RPMI7951 (cell line): Measurements from ENCODE around the gene PLXNA4. TPM values are rescaled to one million over a fixed set of nuclear protein-coding genes. Genes with fewer than 3 reads are reported as not detected.

Experiments
- DNase-seq: peaks from one replicate; pipeline ENCODE4 v3.0.0-alpha.2; 2012; ENCODE audit warnings: low read depth
- total RNA-seq: library from RNA; depleted of rRNA; stranded (reverse); fragments of >200 nt; shearing (Covaris generic); gene quantifications from 2 replicates; pipeline ENCODE4 v1.2.3, GENCODE V29; 2014

PLXNA4 gene
- total RNA-seq, 1 experiment from 2014 or later, result 1.4 TPM

DNA sequence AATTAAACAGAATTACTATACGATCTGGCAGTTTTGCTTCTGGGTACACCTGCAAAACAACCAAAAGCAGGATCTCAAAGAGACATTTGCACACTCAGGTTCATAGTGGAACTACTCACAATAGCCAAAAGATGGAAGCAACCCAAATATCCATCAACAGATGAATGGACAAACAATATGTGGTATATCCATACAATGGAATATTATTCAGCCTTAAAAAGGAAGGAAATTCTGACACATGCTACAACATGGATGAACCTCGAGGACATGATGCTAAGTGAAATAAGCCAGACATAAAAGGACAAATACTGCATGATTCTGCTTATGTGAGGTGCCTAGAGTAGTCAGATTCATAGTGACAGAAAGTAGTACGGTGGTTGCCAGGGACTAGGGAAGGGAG lies 330.7 kb downstream of the PLXNA4 start:
- DNase-seq, result no peak

DNA sequence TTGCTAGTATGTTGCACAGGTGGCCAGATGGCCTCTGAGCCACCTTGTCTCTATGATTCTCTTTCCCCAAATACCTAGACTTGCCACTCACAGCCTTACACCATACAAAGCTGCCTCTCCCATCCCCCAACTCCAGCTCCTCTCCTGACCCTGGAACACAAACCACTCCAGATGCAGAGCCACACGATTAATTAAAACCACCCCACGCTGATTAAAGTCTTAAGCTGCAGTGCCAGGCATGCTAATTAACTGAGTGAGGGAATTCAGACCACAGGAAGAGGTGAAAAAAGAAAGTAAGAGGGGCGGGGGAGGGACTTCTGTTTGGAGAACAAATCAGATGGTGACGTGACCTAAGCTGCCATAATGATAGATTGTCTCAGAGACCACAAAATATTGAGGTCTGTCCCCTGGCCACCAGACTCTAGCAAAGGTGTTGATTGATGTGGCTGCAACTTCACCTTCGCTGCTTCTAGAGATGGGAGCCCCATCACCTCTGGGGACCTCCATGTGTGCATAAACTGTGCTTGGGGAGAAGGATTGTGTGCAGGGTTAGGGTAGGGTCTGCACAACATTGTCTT lies 331.3 kb downstream of the PLXNA4 start:
- peak; percentile 9 for DNase-seq

DNA sequence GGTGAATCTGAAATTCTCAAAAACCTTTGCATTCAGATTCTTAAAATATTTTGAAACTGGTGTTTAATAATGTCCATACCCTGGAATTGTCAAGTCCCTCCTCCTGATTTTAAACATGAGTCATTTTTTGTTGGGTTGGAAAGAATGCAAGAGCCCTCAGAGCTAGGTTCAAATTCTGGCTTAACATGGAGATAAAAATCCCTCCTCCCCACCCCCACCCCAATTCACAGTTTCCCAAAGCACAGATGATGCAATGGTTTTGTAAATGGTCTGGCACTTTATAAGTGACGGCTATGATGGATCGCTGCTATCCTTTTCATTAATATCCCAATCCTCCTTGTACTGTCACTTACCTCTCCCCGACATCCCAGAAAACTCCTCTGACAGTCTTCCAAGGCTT lies 332.8 kb downstream of the PLXNA4 start:
- peak; percentile 18 for DNase-seq

DNA sequence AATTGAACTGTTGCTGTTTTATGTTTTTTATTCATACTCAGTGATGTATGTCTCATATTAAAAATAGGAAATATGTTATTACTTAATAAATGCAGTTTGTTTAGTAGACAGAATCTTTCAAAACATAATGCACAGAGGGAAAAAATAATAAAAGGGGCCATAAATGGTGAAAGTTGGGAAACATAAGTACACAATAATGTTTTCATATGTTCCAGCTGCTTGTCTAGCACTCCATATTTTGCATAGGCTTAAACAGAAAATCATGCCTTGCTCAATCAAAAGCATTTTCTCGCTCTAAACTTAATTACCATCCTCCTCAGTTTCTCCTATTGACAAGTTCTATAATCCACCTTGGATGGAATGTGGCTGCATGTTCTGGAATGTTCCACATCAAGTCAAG lies 333.2 kb downstream of the PLXNA4 start:
- DNase-seq, result no peak

DNA sequence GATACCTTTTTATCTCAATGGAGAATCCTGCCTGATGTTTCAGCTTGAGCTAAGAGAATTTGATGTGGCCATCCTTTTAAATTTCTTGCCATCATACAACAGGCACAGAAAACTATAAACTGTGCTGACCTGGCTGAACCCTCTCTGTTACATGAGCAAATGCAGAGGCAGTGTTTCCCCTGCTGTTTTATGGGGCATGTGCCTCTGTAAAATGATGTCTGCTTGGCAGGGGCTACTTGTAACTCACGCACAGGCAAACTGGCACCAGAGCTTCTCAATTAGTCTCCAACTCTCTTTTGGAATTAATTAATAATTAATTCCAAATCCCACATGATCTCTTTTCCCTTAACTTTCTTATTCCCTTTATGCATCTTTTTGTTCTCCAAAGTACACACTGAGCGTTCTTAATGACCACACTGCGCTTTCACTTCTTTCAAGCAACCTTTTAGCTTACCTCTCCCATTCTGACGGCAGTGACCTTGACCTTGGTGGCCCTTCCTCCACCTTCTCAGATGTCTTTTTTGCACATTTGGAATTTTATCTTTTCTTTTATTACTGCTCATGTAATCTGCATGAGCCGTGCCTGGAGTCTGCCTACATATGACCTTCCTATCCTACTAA lies 334.0 kb downstream of the PLXNA4 start:
- no peak for DNase-seq

DNA sequence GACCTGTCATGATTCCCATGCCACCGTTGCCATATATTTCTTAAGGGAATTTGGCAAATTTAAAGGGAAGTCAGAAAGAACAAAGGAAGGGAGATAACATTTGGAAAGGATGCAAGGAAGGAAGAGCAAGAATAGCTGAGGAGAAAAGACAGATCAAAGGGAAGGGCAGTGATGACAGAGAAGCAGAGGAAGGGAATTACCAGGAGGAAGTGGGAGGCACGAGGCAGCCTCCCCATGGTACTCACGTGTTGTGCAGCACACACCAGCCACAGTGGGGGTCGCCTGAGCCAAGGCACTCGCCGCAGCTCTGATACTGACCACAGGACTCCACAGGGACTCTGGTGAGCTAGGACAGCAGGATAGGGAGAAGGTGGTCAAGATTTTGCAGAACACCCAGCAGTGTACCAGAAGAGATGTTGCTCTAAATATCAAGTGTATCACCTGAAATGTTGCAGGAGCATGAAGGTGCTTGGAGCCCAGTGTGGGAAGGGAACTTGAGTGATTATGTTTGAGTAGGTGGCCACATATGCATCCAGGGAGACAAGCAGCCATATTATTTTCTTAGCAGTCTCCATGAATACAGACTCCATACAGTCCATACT lies 335.3 kb downstream of the PLXNA4 start:
- peak; percentile 10 for DNase-seq

DNA sequence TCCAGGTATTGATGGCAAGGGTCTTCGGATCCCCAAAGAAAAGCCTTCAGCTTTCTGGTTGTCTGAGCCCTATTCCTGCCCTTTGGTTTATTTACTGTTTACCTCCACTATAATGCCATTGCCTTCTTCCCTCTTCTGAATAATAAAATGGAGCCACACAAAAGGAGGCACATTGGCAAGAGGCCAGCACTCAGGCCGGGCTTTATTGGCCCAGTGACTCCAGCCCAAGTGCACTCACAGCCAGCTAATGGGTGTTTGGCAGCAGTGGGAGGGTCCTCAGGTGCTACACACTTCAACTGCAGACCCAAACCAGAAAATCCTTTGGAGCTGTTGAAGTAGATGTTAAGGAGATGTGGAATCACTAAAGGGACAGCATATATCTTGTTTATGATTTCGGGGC lies 336.0 kb downstream of the PLXNA4 start:
- DNase-seq, result no peak

DNA sequence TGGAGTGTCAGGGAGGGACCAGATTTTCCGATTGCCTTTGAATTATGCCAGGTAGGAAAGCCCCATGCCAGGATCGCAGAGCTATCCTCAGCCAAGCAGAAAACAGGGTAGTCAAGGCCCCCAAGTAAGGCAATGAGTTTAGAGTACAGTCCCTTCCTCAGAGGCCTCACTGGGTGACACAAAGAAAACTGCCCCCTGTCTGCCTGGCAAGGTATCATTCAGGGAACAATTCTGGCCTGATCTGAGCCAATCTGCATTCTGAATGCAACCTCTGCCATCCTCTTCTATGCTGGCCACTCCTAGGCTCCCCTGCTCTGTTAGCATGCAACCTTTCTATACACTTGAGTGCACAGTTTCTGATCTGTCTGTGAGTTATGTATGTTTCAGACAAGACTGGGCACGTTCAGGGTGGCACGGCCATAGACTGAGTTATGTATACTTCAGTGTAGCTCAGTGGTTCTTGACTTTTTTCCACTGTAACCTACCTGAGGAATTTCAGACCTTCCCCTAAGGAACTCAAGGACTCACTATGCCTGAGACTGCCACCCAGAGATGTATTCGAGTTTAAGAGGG lies 336.8 kb downstream of the PLXNA4 start:
- no peak for DNase-seq

DNA sequence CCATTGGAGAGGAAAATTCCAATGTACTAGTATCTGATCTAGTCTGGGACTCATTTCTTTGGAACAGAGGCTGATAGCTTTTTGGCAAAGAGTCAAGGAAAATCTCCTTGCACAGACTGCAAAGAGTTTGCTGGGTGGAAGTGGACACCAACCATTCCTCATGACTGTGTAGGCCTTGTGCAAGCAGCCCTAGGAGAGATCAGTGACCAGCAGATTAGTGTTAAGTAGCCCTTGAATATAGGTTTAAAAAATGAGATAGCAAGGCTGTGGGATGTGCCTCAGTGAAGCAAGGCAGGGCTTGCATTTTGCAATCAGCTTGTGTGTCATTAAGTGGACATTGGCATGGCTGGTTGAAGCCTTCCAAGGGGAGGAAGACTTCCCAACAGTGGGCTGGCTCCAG lies 341.6 kb downstream of the PLXNA4 start:
- no peak for DNase-seq

DNA sequence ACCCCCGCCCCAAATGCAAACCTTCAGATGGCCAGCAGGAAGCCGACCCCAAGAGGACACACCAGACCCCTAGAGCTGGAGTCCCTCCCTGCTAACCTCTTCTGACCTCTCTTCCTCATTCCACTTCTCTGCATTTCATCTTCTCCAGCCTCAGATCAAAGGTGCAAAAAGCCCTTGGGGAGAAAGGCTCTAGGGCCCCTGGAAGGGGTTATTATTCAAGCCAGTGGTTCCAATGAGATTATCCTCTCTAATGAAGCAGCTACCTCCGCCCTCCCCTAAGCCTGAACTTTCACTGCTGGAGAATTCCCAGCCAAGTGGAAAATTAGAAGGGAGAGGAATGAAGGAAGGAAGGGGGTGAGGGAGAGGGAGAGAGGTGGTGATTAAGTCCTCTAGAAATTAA lies 343.9 kb downstream of the PLXNA4 start:
- DNase-seq, result no peak

DNA sequence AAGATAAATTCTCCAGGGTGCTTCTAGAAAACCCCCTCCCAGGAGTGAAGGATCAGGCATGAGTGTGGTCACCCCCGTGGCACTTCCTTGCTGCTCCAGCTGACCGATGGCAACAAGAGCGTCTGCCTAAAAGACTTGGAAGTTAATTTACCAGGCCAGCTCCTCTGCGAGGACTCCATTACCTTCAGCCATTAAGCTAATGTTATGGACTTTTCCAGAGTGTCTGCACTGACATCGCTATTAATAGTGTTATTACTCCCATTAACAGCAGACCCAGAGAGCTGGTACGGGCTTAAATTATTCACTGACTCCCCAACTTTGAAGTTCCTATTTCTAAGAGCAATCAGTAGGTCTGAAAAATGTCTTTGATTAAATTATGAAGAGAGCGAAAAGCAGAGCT lies 345.8 kb downstream of the PLXNA4 start:
- no peak for DNase-seq

DNA sequence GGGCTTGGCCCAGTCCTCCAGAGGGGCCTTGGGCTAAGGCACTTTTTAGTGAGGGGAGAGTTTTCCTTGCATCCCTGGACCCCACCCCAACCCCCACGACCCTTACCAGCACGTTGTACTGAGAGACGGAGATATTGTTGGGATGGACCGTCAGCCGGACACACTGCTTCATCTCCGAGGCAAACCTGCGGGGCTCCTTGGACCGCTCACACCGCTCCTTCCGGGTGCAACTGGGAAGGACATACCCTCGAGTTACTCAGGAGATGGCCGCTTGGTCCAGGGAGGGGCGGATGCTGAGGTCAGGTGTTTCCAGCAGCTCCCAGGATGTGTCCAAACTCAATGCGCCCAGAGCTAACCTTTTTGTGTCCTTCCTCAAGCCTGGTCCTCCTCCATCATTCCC lies 348.0 kb downstream of the PLXNA4 start:
- no peak for DNase-seq

DNA sequence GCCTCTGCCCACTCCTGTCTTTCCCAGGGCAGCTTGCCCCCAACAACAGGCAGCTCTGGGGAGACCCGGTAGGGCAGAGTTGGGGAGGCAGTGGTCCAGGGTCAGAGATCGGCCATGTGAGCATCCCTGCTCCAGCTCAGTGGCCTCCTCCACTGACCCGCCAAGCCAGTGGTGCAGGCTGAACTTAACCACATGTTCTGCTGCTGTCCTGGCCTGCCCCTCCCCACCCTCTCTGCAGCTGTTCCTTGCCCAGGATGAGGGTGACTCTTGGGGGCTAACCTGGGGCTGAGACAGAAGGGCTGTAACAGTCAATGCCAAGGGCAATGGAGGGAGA lies 349.3 kb downstream of the PLXNA4 start:
- DNase-seq, result no peak

DNA sequence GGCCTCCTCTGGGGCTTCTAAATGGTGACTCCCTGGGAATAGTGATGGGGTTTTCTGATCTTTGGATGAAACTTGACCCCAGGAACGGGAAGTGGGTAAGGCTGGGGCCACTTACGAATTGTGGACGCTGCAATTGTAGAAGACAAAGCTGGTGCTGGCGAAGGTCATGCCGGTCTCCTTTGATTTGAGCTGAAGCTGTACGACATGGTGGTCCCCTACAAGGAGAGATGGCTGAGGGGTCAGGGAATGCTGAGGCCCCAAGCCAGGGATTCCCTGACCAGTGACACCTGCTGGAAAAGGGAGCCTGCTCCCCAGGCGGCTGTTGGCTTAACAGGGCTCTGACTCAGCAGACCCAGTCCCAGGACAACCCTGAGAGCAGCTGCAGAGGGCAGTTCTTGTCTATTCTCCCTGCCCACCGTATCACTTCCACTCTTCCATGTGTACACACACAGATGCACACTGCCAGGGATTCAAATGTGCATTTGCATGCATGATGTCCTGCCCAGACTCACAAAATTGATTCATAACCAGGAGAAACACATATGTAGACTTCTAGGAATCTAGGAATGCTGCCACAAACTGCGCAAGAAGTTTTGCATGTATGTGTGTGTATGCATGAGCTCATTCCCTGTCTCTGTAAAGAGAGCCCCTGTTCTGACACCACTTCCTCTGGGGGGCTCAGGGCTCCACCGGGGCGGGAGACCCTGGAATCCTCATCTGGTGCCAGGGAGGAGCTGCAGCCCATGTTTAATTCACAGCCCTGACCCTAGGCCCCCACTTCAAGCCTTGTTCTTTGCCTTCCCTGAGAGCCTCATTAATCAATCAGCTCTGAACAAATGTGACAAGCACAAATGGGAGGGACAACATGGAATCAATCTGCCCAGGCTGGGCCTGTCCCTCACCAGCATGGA lies 350.0 kb downstream of the PLXNA4 start:
- DNase-seq, result no peak

DNA sequence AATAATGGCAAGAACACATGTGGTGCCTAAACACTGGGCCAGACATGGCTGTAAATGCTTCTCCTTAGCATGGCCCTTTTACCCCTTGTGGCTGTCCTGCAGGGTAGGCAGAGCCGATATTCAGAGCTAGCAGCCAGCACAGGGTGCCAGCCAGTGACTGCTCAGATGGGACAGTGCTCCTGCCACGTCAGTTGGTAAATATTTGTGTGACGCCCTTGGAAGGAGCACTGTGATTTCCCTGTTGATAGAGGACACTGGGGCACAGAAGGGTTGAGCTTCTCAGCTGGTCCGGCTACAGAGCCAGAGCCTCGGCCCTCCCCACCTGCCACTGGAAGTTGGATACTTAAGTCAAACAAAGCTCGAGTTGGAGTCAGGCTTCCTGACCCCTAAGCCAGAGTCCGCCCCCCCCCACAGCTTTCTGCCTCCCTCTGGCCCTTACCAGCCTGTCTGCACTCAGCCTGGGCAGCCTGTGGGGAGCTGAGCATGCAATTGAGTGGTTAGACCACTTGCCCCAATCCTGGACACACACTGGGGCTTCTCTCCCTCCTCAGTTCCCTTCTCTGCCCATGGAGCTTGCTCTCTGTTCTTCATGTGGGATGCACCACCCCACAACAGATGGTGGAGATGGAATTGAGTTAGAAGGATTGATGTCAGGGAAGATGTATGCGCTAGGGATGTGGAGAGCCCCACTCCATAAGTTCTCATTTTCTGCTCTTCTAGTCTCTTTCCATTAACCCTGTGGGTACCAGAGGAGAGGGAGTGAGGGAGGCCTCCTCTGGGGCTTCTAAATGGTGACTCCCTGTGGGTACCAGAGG lies 350.8 kb downstream of the PLXNA4 start:
- peak; percentile 51 for DNase-seq

DNA sequence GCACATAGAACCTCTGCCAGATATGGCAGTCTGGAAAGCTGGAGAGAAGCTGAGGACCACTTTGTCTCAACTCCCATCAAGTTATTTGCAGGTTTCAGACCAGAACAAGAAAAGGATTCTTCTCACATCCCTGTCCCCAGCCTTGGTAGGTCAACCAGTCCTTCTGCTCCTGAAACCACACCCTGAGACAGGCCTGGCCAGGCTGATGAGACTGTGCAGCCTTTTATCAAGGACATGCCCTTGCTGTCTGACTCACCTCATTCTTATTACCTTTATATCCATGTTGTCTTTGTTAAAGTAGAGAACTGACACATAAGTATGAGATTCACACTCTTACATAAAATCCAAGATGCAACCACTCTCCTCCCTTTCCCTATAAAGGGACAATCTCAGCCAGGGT lies 354.9 kb downstream of the PLXNA4 start:
- no peak for DNase-seq

DNA sequence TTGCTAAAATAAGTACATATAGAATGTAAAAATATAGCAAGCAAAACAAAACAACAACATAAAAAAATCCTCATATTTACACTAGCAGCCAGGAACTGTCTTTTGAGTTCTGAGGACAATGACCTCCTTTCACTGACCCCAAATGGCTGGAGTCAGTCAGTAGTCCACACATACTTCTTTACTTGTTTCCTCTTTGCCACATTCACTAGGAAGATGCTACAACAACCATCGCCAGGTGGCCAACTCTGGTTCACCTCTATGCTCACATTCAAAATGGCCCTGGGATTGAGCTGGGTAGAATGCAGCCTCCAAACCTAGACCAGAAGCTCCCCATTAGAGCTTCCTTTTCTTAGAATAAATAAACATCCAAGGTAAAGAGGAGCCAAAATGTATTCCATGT lies 356.2 kb downstream of the PLXNA4 start:
- no peak for DNase-seq

DNA sequence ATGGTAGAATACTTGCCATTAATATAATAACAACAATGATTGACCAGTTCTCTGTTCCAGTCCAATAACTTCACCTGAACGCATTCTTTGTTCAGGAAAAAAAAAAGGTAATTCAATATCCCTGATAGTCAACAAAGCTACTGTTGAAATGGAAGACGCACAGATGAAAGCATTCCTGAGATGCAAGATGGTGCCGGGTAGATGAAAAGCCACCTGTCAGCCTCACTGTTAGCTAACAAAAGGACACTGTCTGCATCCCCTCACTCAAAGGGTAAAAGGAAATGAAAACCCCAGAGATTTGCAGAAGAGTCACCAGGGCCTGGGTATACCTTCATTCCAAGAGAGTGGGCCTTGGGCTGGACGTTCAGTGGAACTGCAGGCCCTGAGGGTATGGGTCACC lies 357.4 kb downstream of the PLXNA4 start:
- no peak for DNase-seq

DNA sequence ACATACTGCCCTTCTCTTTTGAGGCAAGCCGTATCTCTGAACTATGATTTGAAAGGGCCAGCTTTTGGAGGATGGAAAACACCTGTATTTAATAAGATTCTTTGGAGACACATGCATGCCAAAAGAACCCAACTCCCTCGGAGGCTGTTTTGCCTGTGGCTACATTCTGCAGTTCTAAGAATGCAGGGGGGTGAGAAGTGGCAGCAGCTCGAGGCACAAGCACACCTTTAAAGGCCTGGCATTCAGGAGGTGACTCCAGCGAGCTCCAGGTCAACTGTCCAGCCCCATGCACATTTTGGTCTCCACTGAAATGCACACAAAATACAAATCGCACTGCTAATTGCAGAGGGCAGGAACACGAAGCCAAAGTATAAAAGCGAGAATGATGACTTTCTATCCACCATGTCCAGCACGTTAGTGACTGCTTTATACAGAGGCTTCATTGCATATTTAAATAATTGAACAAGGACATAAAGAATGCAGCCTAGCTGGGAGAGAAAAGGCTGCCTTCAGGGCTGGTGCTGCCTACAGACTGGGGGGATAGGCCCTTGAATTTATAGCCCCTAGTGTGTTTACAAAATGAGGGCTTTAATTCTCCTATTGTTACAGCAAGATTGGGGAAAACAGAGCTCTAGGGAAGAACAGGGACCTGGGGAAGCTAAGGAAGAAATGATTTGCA lies 359.3 kb downstream of the PLXNA4 start:
- DNase-seq, result no peak

DNA sequence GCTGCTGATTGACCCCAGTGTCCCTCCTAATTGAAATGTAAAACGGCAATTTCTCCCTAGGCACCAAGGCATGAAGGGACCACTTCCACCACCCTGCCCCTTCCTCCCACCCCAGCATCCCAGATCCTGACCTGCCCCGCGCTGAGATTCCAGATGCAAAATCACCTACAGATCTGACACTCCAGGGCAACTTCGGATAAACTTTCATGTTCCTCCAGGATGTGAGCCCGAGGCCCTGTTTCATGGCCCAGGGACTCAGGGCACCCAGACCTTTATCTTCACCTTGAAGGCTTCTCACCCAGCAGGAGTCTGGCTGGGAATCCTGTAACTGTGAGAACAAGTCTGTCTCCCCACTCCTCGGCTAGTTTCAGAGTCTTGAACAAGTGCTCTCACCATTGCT lies 361.8 kb downstream of the PLXNA4 start:
- no peak for DNase-seq

DNA sequence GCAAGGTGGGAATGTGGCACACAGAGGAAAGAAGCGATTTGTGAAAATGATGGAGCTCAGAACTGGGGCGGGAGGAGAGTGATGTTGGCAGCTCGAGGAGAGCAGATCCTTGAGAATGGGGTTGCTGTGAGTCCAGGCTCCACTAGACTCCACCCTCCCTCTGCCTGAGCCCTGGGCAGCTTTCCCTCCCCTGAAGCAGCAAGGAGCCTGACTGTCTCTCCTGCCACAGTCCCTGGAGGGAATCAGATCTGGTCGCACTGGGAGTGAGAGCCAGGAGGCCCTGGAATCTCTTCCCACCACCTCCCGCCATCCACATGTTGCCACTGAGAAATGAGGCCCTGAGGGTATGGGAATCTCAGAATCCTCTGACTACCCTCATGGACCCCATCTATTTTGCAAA lies 362.7 kb downstream of the PLXNA4 start:
- DNase-seq, result no peak
